HG03095 (cell line): ENCODE data around the gene ATG2B.

Experiments used
- ATAC-seq: cut with Tn5 transposase; IDR thresholded peaks from one replicate; pipeline ENCODE4 v1.9.1; 2021; ENCODE audit warnings: moderate library complexity; ENCODE audit not compliant: unreplicated experiment

ATG2B gene, protein sequence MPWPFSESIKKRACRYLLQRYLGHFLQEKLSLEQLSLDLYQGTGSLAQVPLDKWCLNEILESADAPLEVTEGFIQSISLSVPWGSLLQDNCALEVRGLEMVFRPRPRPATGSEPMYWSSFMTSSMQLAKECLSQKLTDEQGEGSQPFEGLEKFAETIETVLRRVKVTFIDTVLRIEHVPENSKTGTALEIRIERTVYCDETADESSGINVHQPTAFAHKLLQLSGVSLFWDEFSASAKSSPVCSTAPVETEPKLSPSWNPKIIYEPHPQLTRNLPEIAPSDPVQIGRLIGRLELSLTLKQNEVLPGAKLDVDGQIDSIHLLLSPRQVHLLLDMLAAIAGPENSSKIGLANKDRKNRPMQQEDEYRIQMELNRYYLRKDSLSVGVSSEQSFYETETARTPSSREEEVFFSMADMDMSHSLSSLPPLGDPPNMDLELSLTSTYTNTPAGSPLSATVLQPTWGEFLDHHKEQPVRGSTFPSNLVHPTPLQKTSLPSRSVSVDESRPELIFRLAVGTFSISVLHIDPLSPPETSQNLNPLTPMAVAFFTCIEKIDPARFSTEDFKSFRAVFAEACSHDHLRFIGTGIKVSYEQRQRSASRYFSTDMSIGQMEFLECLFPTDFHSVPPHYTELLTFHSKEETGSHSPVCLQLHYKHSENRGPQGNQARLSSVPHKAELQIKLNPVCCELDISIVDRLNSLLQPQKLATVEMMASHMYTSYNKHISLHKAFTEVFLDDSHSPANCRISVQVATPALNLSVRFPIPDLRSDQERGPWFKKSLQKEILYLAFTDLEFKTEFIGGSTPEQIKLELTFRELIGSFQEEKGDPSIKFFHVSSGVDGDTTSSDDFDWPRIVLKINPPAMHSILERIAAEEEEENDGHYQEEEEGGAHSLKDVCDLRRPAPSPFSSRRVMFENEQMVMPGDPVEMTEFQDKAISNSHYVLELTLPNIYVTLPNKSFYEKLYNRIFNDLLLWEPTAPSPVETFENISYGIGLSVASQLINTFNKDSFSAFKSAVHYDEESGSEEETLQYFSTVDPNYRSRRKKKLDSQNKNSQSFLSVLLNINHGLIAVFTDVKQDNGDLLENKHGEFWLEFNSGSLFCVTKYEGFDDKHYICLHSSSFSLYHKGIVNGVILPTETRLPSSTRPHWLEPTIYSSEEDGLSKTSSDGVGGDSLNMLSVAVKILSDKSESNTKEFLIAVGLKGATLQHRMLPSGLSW (N-terminal part only)

DNA sequence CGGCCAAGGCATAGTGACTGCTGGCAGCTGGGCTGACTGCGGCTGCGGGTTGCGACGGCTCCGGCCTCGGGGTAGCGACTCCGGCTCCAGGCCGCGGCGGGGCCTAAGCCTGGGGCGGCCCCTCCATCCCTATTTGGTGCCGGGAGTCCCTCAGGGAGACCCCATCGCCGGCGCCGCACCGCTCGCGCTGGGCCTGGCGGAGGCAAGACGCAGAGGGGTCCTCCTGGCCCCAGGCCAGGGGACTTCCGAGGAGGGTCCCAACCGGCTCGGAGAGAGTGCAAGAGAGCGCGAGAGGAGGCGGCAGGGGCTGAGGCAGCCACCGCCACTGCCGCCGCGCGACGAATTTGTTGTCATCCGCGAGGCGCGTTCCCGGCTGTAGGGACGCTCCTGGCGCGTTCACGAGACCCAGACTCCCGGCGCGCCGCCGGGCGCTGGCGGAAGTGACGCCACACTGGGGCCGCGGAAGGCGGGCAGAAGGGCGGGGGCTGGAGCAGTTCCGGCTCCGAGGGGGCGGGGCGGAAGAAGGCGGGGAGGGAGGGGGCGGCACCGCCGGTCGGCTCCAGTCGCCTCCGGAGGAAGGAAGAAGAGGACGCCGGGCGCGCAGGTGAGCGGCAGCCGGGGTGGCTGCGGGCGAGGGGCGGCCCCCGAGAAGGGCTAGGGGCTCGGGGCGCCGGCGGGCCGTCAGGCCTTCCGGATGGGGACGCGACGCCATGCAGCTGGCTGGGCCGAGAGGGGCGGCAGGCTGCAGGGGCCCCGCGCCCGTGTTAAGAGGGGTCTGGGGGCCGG lies at the start of gene ATG2B, which contains the start of gene GSKIP:
Gene ATG2B, minus strand, starts transcription at position 377 of the 786 bp plus-strand sequence. Its CDS starts 365 bp downstream, at position 12.
Gene GSKIP, plus strand, starts transcription at position 562 of the 786 bp plus-strand sequence. CDS start 18,722 bp downstream, outside the sequence.
- ATAC-seq: peak; percentile 60

DNA sequence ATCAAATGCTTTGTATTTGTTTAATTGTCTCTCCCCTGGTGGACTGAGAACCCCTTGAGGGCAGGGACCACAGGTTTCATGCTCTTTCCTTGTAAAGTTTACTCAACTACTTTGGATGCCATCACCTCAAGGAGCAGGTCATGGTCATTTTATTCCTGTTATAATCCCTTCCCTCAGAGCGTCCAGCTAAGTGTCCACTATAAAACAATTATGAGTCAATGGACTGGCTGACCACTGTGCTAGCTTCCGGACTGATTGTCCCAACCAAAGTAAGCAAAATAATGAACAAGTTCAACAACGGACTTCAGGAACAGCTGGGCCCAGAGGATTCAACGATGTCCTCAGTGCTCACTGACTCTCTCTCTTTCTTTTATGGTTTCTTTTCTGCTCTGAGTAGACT lies 47.0 kb upstream of the ATG2B start:
- no peak for ATAC-seq

DNA sequence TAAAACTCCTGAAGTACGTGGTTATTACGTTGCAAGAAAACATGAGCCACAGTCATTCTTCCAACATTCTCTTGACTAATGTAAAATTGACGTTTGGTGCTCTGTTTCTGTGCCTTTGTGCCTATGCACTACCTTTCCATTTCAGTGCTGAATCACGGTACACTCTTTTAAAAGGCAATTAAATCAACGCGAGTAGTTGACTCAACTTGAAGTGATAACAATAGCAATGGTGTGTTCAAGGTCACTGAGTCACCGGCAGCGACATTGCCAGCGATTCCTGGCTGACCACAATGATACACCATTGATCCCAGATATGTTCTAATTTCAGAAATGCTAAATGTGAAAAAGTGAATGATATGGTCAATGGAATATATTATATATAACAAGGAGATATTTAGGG lies 46.6 kb upstream of the ATG2B start:
- ATAC-seq: no peak

DNA sequence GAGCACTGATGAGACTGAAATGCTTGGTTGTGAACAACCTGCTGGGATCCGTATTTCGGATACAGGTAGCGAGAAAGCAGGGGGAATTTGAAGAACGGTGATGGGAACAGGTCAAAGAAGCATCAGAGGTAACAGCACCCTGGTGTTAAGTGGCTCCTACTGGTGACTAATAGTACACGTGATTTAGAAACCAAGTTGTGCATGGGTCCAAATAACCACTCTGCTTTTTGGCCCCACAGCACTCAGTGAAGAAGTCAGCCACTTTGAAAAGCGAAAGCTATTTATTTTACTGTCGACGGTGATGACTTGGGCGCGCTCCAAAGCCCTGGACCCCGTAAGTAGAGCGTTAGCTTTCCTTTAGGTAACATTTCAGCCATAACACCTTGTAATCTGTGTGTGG lies 45.5 kb upstream of the ATG2B start:
- no peak for ATAC-seq

DNA sequence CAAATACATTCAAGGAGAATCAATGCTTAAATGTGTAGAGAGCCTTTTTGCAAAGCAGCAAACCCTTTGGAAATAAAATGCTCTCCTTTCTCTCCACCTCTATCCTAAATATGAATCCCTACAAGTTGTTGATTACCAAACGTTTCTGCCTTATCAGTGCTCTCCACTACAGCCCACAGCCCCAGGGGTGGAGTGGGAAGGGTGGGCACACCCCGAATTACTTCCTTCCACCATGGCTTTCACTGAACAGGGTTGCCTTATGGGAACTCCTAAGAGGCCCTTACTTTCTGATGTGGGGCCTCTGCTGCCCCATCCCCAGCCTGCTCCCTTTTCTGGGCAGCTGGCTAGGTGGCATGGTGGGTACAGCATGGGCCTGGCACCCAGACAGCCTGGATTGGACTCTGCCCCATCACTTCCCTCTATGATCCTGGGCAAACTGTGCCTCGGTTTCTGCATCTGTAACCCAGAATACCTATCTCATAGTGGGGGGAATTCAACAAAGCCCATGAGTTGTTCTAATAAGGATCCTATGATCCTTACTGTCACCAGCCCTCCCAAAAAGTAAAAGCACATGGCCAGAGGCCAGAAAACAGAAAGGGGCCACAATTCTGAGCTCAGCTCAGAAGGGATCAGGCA lies 44.9 kb upstream of the ATG2B start:
- no peak for ATAC-seq

DNA sequence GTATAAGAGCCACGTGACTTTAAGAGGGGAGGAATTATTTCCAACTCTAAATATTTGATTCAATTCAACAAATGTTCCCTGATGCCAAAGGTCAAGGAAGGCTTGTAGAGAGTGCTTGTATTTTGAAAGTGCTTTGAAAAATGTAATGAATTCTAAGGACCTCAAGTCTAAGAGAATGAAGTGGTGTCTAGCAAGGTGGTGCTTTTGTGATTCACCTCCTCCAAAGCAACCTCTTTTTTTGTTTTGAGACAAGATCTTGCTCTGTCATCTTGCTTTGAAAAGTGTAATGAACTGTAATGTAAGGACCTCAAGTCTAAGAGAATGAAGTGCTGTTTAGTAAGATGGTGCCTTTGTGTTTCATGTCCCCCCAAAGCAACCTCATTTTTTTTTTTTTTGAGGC lies 42.5 kb upstream of the ATG2B start:
- no peak for ATAC-seq

DNA sequence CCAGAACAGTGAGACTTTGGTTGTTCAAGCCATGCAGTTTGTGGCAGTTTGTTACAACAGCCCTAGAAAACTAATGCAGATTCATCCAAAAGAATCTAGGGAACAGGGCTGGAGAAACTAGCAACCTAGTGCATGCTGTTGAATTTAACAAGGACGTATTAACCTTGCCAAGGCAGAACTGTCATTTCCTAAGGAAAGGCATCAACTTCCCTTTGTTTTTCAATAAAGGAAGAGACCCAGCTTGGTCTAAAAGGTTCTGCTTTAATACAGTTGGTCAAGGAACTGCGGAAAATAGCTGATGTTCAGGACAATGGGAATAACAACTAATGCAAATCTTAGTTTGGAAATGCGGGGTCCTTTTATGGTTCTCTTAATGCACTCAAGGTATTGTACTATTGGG lies 40.3 kb upstream of the ATG2B start:
- ATAC-seq: no peak

DNA sequence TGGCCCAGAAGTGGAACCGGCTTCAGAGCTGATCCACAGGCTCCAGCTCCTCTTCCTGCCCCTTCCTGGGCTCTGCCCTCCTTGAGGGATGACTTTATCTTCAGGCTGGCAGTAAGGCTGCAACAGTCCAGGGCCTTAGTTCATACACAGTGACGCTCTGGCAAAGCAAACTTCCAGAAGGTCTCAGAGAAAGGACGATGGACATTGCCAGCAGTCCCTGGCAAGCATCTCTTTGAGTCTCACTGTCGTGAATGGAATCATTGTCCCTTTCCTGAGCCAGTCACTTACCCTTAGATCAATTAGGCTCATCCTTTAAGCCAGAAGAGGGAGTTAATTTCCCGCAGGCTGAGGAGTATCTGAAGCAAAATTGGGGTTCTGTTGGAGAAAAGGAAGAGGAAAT lies 37.4 kb upstream of the ATG2B start:
- no peak for ATAC-seq

DNA sequence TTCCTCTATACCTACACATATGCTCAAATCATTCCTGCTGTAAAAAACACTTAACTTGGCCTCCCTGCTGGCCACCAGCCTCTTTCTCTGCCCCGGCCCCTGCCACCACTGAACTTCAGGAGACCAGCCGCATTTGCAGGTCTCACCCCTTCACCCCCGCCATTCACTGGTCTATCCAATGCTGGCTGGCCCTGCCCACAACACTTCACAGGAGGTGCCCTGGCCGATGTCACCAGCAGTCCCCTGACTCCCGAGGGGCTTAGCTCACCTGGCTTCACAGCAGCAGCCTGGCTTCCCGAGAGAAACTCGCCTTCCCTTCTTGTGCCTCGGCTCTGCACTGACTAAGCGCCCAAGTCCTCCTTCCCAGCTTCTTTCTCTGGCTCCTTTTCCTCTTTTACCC lies 36.3 kb upstream of the ATG2B start:
- ATAC-seq: no peak

DNA sequence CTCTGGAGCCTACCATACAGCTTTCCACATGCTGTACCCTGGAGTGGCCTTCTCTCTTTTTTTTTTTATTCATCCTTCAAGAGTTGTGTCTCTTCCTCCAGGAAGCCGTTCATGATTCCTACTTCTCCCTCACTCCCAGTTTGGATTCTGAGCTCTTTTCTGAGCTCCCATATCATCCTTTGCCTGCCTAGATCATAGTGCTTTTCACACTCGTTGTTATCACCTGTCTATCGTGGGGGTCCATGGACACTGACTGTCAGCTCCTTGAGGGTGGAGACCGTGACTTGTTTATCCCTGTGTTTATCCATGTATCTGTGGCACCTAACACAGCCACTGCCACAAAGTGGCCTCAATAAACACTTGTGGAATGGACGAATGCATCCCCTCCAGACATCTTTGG lies 35.8 kb upstream of the ATG2B start:
- ATAC-seq: no peak

DNA sequence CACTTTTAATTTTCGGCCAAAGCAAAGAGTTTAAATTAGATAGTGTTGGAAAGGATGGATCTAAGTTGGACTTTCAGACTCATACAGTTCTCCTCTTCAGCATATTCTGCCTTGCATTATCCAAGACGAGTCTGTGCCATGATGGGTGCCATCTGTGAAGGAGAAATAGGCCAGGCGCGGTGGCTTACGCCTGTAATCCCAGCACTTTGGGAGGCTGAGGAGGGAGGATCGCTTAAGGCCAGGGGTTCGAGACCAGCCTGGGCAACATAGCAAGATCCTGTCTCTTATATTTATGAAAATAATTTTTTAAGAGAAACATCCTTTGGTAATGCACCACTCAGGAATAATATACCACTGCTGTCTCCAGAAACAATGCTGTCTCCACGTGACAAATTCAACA lies 35.3 kb upstream of the ATG2B start:
- no peak for ATAC-seq

DNA sequence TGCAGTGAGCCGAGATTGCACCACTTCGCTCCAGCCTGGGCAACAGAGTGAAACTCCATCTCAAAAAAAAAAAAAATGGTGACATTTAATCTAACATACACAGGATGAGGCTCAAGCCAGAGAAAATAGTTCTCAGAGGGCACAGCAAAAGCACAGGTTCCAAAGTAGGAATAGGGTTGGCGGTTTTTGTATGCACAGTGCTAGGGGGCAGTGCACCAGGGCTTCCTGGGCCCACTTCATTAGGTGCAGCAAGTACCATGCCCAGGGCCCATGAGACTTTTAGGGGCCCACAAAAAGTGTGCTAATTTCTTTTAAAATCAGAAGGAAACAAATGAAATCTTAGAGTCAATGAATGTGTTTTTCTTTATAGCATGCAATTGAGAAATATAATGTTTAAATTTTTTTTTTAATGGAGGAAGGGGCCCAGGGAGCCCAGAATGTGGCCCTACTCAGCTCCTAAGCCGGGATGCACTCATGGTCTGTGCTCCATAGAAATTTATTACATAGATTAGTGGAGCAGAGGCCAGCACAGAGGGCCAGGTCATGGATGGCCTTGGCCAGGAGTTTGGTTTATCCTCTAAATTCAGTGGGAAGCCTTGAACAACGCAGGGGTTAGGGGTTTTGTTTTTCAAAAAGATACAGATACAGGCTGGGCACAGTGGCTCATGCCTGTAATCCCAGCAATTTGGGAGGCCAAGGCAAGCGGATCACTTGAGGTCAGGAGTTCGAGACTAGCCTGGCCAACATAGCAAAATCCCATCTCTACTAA lies 31.1 kb upstream of the ATG2B start:
- no peak for ATAC-seq

DNA sequence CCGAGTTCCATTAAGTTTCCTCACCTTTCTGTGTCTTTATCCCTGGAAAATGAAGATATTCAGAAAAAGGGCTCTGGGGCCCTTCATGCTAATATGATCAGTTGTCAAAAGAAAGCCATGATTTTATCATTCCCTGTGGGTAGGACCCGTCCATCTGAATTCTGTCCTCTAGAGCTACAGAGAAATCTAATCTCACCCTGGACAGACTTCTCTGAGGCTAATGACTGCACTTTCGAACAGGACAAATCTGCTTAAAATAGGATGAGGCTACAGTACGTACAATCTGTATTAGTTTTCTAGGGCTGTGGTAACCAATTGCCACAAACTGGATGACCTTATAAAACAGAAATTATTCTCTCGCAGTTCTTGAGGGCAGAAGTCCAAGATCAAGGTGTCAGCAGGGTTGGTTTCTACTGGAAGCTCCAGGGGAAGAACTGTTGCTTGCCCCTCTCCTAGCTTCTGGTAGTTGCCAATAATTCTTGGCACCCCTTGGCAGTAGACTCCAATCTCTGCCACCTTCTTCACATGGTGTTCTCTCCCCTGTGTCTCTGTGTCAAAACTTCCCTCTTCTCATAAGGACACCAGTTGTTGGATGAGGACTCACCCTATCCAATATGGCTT lies 30.0 kb upstream of the ATG2B start:
- ATAC-seq: no peak

DNA sequence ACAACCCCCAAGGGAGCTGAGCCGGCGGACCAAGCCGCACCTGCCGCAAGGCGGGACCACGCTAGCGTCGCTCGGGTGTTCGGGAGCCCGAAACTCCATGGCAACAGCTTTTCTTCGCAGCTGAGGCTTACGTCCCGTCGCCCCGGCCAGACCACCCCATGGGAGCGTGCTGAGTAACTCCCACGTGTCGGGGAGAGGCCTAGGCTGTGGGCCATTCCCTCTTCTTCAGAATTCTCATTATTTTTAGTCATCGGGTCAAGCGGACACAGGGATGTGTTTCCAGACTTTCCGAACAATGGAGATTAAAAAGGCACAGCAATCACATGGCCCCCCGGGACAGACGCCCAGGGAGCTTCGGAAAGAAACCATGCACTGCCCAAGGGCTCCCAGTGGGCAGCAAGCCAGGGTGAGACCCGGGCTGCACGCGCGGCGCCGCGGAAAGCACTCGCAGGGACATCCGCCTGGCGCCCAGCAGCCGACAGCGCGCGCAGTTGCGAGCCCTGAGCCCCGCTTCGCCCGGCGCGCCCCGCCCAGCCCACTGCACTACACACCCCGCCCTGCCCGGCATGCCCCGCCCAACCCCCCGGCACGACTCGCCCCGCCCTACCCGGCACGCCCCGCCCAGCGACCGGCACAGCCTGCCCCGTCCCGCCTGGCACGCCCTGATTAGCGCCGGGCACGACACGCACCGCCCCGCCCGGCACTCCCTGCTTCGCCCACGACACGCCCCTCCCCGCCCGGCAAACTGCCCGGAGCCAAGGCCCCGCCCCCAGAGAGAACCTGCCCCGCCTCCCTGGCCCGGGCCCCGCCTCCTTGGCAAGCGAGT lies 28.4 kb upstream of the ATG2B start:
- ATAC-seq: peak; percentile 88

DNA sequence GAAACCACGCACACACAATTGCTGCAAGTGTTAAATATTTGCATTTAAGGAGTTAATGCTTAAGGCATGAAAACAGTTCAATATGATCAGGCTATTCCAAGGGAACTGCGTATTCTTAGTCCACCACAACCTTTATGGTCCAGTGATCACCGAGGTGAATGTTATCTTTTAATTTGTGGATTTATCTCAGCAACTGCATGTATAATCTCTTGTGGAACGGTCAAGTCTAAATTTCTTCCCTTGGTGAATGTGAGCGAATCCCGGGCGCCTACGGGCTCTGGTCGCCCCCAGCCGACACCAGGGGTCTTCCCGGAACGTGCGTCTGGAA lies 27.8 kb upstream of the ATG2B start:
- ATAC-seq: no peak

DNA sequence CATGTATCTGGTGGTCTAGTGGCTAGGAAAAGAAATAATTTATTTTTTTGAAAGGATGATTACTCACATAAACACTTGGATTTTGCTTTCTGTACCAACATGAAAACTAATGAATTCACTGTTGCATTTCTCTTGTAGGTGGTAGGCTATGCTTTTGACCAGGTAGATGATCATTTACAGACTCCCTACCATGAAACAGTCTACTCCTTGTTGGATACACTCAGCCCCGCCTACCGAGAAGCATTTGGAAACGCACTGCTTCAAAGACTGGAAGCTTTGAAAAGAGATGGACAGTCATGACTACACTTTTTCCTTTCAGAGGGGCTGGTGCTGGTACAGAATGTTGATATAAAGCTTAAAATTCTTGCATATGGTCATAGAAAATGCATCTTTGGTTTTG lies 22.2 kb upstream of the ATG2B start:
- ATAC-seq: no peak

DNA sequence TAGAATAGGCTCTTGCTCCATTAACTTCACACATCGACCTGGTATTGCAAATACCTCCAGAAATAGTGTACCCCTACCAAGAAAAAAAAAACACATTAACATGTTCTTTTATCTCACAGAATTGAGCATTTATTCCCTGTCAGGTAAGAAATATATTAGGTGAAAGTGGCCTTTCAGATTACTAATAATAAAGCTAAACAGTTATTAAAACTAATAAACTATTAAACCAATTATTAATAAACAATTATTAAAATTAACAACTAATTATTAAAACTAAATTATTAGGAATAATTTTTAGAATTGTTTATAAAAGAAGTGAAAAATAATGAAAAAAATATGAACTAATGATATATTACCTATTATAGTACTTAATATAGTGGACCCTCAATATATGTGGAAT lies 21.6 kb upstream of the ATG2B start:
- no peak for ATAC-seq

DNA sequence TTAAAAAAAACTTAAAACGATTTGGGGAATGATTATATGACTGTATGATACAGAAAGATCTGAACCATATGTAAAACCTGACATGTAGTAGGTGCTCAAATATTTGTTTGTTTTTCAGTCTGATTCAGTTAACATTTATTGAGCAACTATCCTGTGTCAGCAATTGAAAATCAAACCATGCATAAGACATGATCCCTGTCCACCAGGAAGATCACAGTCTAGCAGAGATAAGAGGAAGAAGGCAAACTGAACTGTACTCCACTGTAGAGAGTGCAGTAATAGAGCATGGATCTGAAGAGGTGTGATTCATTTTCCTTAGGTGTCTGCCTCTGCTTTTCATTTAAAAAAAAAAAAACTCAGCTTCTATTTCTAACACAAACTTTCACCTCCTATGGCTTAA lies 20.9 kb upstream of the ATG2B start:
- ATAC-seq: no peak
